ENCODE results near the gene UBE2J2.

GRCh38 chr1:1234180-1234808 is 39.4 kb downstream of the UBE2J2 start:
- TF ChIP-seq CTCF (IDR thresholded peaks at IDR 0.05) (no peak), POLR2A (IDR thresholded peaks at IDR 0.05) (no peak)
